ENCODE data around the gene C1orf50.

The C1orf50 gene

DNA sequence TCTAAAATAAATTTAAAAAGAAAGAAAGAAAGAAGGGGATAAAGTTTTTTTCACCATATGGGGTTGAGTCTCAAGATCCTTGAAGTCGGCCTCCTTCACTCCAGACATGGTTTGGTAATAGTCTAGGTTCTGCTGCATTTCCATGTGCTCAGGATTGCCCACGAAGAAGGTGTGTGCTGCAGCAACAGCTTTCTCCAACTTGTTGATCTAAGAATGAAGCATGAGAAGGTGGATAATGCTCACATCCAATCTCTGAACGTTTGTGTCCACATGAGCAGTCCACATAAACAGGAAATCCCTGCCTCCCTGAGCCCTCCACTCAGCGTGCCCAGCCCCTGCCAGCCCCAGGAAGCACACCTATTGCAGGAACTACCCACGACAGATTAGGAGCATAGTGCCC lies 4.8 kb upstream of the C1orf50 start:
- TF ChIP-seq, protein P1, sequence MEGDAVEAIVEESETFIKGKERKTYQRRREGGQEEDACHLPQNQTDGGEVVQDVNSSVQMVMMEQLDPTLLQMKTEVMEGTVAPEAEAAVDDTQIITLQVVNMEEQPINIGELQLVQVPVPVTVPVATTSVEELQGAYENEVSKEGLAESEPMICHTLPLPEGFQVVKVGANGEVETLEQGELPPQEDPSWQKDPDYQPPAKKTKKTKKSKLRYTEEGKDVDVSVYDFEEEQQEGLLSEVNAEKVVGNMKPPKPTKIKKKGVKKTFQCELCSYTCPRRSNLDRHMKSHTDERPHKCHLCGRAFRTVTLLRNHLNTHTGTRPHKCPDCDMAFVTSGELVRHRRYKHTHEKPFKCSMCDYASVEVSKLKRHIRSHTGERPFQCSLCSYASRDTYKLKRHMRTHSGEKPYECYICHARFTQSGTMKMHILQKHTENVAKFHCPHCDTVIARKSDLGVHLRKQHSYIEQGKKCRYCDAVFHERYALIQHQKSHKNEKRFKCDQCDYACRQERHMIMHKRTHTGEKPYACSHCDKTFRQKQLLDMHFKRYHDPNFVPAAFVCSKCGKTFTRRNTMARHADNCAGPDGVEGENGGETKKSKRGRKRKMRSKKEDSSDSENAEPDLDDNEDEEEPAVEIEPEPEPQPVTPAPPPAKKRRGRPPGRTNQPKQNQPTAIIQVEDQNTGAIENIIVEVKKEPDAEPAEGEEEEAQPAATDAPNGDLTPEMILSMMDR (IDR thresholded peaks at IDR 0.05; ENCODE audit: borderline replicate concordance, insufficient read depth, low read depth, low read length), result no peak
- no peak overlapping the region for H3K4me3 ChIP-seq (ENCODE audit: low read depth, low read length)

DNA sequence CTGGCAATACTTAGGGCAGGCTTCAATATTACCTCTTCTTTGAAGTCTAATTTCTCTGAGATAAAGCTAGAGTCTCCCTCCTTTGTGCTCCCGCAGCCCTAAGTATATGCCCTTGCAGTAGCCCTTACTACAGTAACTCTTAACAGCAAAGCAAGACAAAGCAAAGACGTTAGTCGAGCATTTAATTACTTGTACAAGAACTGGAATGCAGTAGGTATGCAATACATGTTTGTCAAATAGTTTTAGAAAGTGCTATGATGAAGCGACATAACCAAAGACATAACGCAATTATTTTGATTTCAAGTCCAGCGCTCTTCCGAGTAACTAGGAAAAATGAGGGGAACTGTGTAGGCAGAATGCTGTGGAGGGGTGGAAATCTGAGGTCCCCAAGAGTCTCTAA lies 1.8 kb upstream of the C1orf50 start:
- TF ChIP-seq, protein P1 (IDR thresholded peaks at IDR 0.05; ENCODE audit: borderline replicate concordance, insufficient read depth, low read depth, low read length), result no peak
- peak overlapping the region; percentile 87 for H3K4me3 ChIP-seq (ENCODE audit: low read depth, low read length)

DNA sequence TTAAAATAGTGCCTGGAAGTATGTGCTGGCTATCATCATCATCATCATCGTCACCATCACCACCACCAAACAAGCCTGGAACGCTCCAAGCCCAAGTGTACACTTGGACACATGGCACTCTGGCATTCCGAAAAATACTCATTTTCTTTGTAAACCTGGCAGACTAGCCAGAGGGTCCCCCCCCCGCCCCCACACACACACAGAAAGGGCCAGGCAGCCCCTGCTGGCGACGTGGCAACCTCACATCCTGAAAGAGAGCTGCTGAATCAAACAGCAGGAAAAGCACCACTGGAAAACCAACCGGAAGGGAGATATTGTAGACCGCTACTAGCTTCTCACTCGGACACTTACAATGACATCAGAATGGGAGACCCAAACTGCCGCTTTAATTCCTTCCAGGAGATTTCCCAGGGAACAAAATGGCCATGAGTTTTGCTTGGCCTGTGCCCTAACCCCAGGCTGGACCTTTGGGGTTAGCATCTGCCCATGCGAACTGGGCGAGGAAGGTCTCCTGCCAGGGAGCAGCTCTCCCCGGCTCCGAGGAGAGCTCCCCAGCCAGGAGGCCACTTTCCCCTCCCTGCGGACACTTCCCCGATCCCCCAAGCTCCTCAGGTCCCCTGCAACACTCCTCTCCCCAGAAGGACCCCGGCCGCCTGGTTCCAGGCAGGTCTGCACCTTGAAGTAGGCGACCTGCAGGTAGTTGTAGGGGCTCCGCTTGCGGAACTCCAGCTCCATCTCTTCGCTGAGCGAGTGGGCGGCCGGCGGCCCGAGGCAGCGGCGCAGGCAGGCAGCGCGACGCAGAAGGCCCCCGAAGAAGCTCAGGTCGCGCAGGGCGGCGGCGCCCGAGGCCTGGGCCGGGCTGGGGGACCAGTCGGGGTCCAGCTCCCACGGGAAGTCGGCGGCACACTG lies 963 bp upstream of the C1orf50 start:
- TF ChIP-seq, protein P1 (IDR thresholded peaks at IDR 0.05; ENCODE audit: borderline replicate concordance, insufficient read depth, low read depth, low read length), result peak; percentile 64
- peak overlapping the region; percentile 87 for H3K4me3 ChIP-seq (ENCODE audit: low read depth, low read length)

DNA sequence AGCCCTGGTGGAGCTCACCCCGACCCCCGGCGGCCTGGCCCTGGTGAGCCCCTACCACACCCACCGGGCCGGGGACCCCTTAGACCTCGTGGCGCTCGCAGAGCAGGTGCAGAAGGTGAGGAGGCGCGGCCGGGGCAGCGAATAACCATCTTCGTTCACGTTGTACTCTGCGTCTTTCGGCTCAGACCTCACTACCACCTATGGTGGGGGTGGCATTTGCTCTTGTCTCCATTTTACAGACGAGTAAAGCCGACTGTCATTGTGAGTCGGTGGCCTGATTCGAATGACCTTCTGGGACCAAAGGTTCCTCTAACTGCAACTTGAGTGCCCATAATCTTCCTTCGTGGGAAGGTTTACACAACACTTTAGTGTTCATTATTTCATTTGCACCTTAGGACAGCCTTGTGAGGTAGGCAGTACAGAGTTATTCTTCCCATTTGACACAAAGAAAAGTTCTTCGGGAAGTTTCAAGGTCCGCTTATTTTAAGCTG lies 506 bp downstream of the C1orf50 start:
- peak overlapping the region; percentile 87 for H3K4me3 ChIP-seq (ENCODE audit: low read depth, low read length)
- TF ChIP-seq, protein P1 (IDR thresholded peaks at IDR 0.05; ENCODE audit: borderline replicate concordance, insufficient read depth, low read depth, low read length), result no peak

DNA sequence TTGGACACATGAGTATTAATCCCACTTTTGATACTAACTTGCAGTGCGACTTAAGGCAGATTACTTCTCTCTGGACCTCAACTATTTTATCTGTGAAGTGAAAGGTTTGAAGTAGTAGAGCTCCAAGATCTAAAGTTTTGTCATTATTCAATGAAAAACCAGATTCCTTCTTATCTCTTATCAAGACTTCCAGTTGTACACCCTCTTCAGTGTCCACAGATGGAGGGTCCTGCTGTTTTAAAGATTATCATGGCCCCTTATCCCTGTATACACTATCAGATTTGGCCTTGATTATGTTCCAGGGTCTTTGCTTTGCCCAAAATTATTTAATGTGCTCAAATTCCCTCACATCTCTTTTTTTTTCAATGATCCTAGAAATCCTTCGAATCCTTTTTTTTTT lies 1.1 kb downstream of the C1orf50 start:
- peak overlapping the region; percentile 87 for H3K4me3 ChIP-seq (ENCODE audit: low read depth, low read length)

DNA sequence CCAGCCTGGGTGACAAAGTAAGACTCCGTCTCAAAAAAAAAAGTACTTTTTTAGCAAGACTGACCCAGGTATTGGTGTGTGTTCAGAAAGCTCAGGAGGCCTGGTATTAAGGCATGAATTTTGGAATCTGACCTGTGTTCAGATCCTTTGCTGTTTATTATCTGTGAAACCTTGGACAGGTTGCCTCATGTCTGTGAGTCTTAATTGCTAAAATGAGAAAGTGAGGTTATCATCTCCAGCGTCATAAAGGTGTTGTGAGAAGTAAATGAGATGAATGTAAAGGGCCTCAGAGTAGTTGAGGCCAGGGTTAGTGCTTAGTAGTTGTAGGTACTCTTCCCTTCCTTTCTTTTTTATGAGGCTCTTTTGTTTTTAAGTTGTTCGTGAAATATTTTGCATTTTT lies 2.8 kb downstream of the C1orf50 start:
- TF ChIP-seq, protein P1 (IDR thresholded peaks at IDR 0.05; ENCODE audit: borderline replicate concordance, insufficient read depth, low read depth, low read length), result no peak
- H3K4me3 ChIP-seq (ENCODE audit: low read depth, low read length), result no peak overlapping the region

More for the DNA sequence above, 1.1 kb downstream of the C1orf50 start:
- TF ChIP-seq, protein P1 (IDR thresholded peaks at IDR 0.05; ENCODE audit: borderline replicate concordance, insufficient read depth, low read depth, low read length), result no peak

DNA sequence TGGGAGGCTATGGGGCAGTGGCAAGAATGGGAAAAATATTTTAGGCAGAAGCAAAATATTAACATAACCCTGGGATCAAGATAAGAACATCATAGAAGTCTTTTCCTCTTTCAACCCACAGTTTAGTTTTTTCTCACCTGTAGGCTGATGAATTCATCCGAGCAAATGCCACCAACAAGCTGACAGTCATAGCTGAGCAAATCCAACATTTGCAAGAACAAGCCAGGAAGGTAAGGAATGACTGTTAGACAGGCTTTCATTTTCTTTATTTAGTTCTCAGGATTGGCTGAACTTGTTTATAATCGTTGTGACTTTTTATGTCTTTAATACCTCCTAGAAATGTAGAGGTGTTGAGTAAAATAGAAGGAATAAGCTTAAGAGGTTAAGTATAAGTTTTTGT lies 6.4 kb downstream of the C1orf50 start:
- TF ChIP-seq, protein P1 (IDR thresholded peaks at IDR 0.05; ENCODE audit: borderline replicate concordance, insufficient read depth, low read depth, low read length), result no peak
- H3K4me3 ChIP-seq (ENCODE audit: low read depth, low read length), result no peak overlapping the region
